SK-N-SH (cell line): ENCODE results near the gene DAPP1. TPM values are rescaled to one million over a fixed set of nuclear protein-coding genes. Genes with fewer than 3 reads are reported as not detected.

Experiments
- CTCF ChIA-PET: fragments of 300-600, 350-600 bp; formaldehyde crosslinking; extraction: SDS; loops from one replicate; lab custom pipeline; 2021; lab: Yijun Ruan, JAX
- POLR2A ChIA-PET: fragments of 350-600 bp; sonication (Branson Sonifier 250); formaldehyde crosslinking; extraction: SDS; loops from one replicate; lab custom pipeline; 2020; ENCODE audit warnings: antibody characterized with exemption, inconsistent platforms; lab: Yijun Ruan, JAX
- DNase-seq: peaks from one replicate; pipeline ENCODE4 v3.0.0; 2012
- H2AFZ ChIP-seq: fragments of 200-600 bp; sonication (generic); 2 replicates; pipeline ENCODE4 v1.8.1; 2016; ENCODE audit warnings: antibody characterized with exemption, mild to moderate bottlenecking, low read depth
- H3F3A ChIP-seq: fragments of 200-600 bp; sonication (generic); replicated peaks from 2 replicates; pipeline ENCODE3; 2016; ENCODE audit warnings: antibody characterized with exemption, mild to moderate bottlenecking; ENCODE audit not compliant: insufficient read depth
- H3K27ac ChIP-seq, 2 experiments: fragments of 200-500 bp in 1 of 2; fragments of 200-600 bp in 1 of 2; sonication (Bioruptor generic) in 1 of 2; sonication (generic), shearing (Covaris generic) in 1 of 2; 2 replicates each; pipeline versions ENCODE4 v1.5.1 to v1.6.1; 2014 to 2016; ENCODE audit warnings: low read depth in 2 of 2, inconsistent platforms in 1 of 2, low read length in 1 of 2, mild to moderate bottlenecking in 1 of 2, mixed read lengths in 1 of 2
- H3K27me3 ChIP-seq: fragments of 200-600 bp; sonication (generic), shearing (Covaris generic); 2 replicates; pipeline ENCODE4 v1.6.1; 2016; ENCODE audit warnings: mixed run types; ENCODE audit not compliant: insufficient read depth
- H3K36me3 ChIP-seq, 2 experiments: fragments of 200-500 bp in 1 of 2; fragments of 200-600 bp in 1 of 2; sonication (Bioruptor generic) in 1 of 2; sonication (generic) in 1 of 2; replicated peaks in 1 of 2; 2 replicates each; pipeline versions ENCODE3 to v1.5.1; 2014 to 2016; ENCODE audit warnings: low read length in 1 of 2, mild to moderate bottlenecking in 1 of 2; ENCODE audit not compliant: insufficient read depth in 2 of 2, control insufficient read depth in 1 of 2
- H3K4me1 ChIP-seq, 2 experiments: fragments of 200-500 bp in 1 of 2; fragments of 200-600 bp in 1 of 2; sonication (Bioruptor generic) in 1 of 2; sonication (generic), shearing (Covaris generic) in 1 of 2; 2 replicates each; pipeline versions ENCODE4 v1.5.1 to v1.6.1; 2014 to 2016; ENCODE audit warnings: low read depth in 1 of 2, low read length in 1 of 2, mixed run types in 1 of 2; ENCODE audit not compliant: insufficient read depth in 2 of 2, control insufficient read depth in 1 of 2
- H3K4me2 ChIP-seq: fragments of 200-600 bp; sonication (generic), shearing (Covaris generic); 2 replicates; pipeline ENCODE4 v1.6.1; 2017; ENCODE audit warnings: mixed run types
- H3K4me3 ChIP-seq, 2 experiments: fragments of 200-500 bp in 1 of 2; fragments of 200-600 bp in 1 of 2; sonication (Bioruptor generic) in 1 of 2; sonication (generic), shearing (Covaris generic) in 1 of 2; 2 replicates each; pipeline versions ENCODE4 v1.5.1 to v1.8.1; 2014 to 2016; ENCODE audit warnings: low read depth in 2 of 2, inconsistent platforms in 1 of 2, low read length in 1 of 2, mild to moderate bottlenecking in 1 of 2, mixed read lengths in 1 of 2, moderate library complexity in 1 of 2
- H3K79me2 ChIP-seq: fragments of 200-600 bp; sonication (generic); 2 replicates; pipeline ENCODE4 v1.8.1; 2017; ENCODE audit warnings: mild to moderate bottlenecking; ENCODE audit not compliant: insufficient read depth
- H3K9ac ChIP-seq: fragments of 200-600 bp; sonication (generic); 2 replicates; pipeline ENCODE4 v1.6.1; 2017; ENCODE audit warnings: mixed run types
- H3K9me2 ChIP-seq: fragments of 200-600 bp; sonication (generic); 2 replicates; pipeline ENCODE4 v1.6.1; 2017; ENCODE audit warnings: mixed run types
- H3K9me3 ChIP-seq: fragments of 200-600 bp; sonication (generic); 2 replicates; pipeline ENCODE4 v1.6.1; 2017; ENCODE audit warnings: mixed run types, mild to moderate bottlenecking, moderate library complexity
- H4K20me1 ChIP-seq: fragments of 200-600 bp; sonication (generic); 2 replicates; pipeline ENCODE4 v1.6.1; 2017; ENCODE audit warnings: mild to moderate bottlenecking, mixed run types; ENCODE audit not compliant: insufficient read depth
- CTCF ChIP-seq: fragments of 200-600 bp; sonication (generic); IDR thresholded peaks from 2 replicates; pipeline ENCODE4 v1.6.1; 2017; ENCODE audit warnings: antibody characterized with exemption, mild to moderate bottlenecking, moderate library complexity
- ELF1 ChIP-seq: IDR thresholded peaks from 2 replicates; pipeline ENCODE4 v1.4.0; 2012
- GABPA ChIP-seq: IDR thresholded peaks from 2 replicates; pipeline ENCODE4 v1.4.0; 2012; ENCODE audit warnings: low read depth, mild to moderate bottlenecking
- GATA2 ChIP-seq: sonication (generic); formaldehyde crosslinking; IDR thresholded peaks from 2 replicates; pipeline ENCODE4 v1.5.0; 2020; ENCODE audit warnings: mild to moderate bottlenecking, missing genetic modification reagents
- MAX ChIP-seq: IDR thresholded peaks from 2 replicates; pipeline ENCODE4 v1.4.0; 2012; ENCODE audit warnings: low read depth
- MEF2A ChIP-seq: IDR thresholded peaks from 2 replicates; pipeline ENCODE4 v1.4.0; 2012; ENCODE audit warnings: low read depth, borderline replicate concordance
- PBX3 ChIP-seq: IDR thresholded peaks from 2 replicates; pipeline ENCODE4; 2012
- POLR2AphosphoS5 ChIP-seq: IDR thresholded peaks from 2 replicates; pipeline ENCODE4 v1.6.1; 2012; ENCODE audit warnings: low read depth, low read length
- REST ChIP-seq: IDR thresholded peaks from 2 replicates; pipeline ENCODE4 v1.6.1; 2012; ENCODE audit warnings: mild to moderate bottlenecking, low read depth, low read length, moderate library complexity
- RFX5 ChIP-seq: IDR thresholded peaks from 2 replicates; pipeline ENCODE4 v1.6.1; 2012; ENCODE audit warnings: mild to moderate bottlenecking, improper control_type of control experiment, low read length
- RXRA ChIP-seq: IDR thresholded peaks from 2 replicates; pipeline ENCODE4 v1.4.0; 2012; ENCODE audit warnings: low read depth, mild to moderate bottlenecking, borderline replicate concordance
- SIN3A ChIP-seq: IDR thresholded peaks from 2 replicates; pipeline ENCODE4 v1.6.1; 2012; ENCODE audit warnings: low read depth, mild to moderate bottlenecking, low read length, moderate library complexity, borderline replicate concordance
- TAF1 ChIP-seq: IDR thresholded peaks from 2 replicates; pipeline ENCODE4 v1.6.1; 2012; ENCODE audit warnings: low read depth, mild to moderate bottlenecking, low read length, moderate library complexity, borderline replicate concordance
- WGBS: methylation state at CpG from one replicate; pipeline ENCODE4 v1.1.6; 2017; ENCODE audit warnings: low lambda C conversion rate; 5-methylcytosine and 5-hydroxymethylcytosine counted together
- polyA plus RNA-seq, 3 experiments: library from polyadenylated mRNA; depleted of rRNA; stranded (reverse); fragments of >200 nt; gene quantifications; 2 replicates each; pipeline ENCODE4 v1.2.3, GENCODE V29; 2012

DAPP1 gene
- polyA plus RNA-seq, 1 of the 3 experiments (the other 2 are of a cell fraction): not detected

GRCh38 chr4:99825272-99825671 lies 8.6 kb downstream of the DAPP1 start:
- no peak overlapping the region for H3K4me3 ChIP-seq
- POLR2A ChIA-PET: no interaction called here
- CTCF ChIA-PET: interaction anchor here (0.6 to 1.5 kb wide), 2 partner anchors 13 to 685 kb away, joined by 3 to 4 read pairs; no protein-coding TSS in a partner anchor
- no peaks in the 10 kb centered on the region; the same call in 1 of the 2 replicates for H3K27me3 ChIP-seq
- no peak overlapping the region for H2AFZ ChIP-seq
- H3K9ac ChIP-seq: no peak overlapping the region
- TF ChIP-seq REST: no peak
- TF ChIP-seq RXRA: no peak
- no peak for TF ChIP-seq MAX
- no peak for TF ChIP-seq ELF1
- TF ChIP-seq POLR2AphosphoS5: no peak
- no peak for TF ChIP-seq MEF2A
- no peak for TF ChIP-seq PBX3
- no peak for TF ChIP-seq CTCF
- no peak for TF ChIP-seq GABPA
- H3K79me2 ChIP-seq: no peaks in the 10 kb centered on the region
- H3K9me2 ChIP-seq: no peaks in the 10 kb centered on the region
- no peak overlapping the region for H3K27ac ChIP-seq
- H3K9me3 ChIP-seq: no peaks in the 10 kb centered on the region
- H3F3A ChIP-seq: no peaks in the 10 kb centered on the region
- DNase-seq: no peak
- H4K20me1 ChIP-seq: no peaks in the 10 kb centered on the region
- WGBS: 15% methylated on average over 3 of the region's 3 CpGs
- H3K4me1 ChIP-seq: no peaks in the 10 kb centered on the region
- H3K36me3 ChIP-seq: no peaks in the 10 kb centered on the region
- H3K4me2 ChIP-seq: no peak overlapping the region

- H3K27me3 ChIP-seq: no peaks in the 10 kb centered on the region; the same call in 1 of the 2 replicates
- 20% methylated on average over 1 of the region's 1 CpG for WGBS
Measured at GRCh38 chr4:99826016-99826415, 9.4 kb downstream of the DAPP1 start.

More at GRCh38 chr4:99826016-99826415, 9.4 kb downstream of the DAPP1 start:
- Histone ChIP-seq H3K4me1 (no peaks in the 10 kb centered on the region), H3K9ac (no peak overlapping the region), H3K27ac (no peak overlapping the region), H4K20me1 (no peaks in the 10 kb centered on the region), H3K79me2 (no peaks in the 10 kb centered on the region), H3F3A (no peaks in the 10 kb centered on the region)
- POLR2A ChIA-PET: no interaction called here
- no peak for TF ChIP-seq TAF1
- TF ChIP-seq GATA2: no peak
- TF ChIP-seq SIN3A: no peak
- TF ChIP-seq RFX5: no peak
- TF ChIP-seq, all 33 proteins: peak for 0
- CTCF ChIA-PET: no interaction called here
- Histone ChIP-seq H3K9me3 (no peaks in the 10 kb centered on the region), H3K4me3 (no peak overlapping the region), H3K4me2 (no peak overlapping the region), H3K9me2 (no peaks in the 10 kb centered on the region), H3K36me3 (no peaks in the 10 kb centered on the region), H2AFZ (no peak overlapping the region)
- no peak for DNase-seq
